Measurements from ENCODE around the gene DLX1.
"Not testable (repeated sequence)": the region's sequence is repeated elsewhere in the genome, so short reads cannot be mapped to it uniquely, and the experiment has no call there.

DLX1 gene

GRCh38 chr2:172085460-172086159 is at the start of gene DLX1:
Gene DLX1 (plus strand): TSS chr2:172085507. CDS start chr2:172085678, 171 bp downstream.
- no peak for FAIRE-seq

DNA sequence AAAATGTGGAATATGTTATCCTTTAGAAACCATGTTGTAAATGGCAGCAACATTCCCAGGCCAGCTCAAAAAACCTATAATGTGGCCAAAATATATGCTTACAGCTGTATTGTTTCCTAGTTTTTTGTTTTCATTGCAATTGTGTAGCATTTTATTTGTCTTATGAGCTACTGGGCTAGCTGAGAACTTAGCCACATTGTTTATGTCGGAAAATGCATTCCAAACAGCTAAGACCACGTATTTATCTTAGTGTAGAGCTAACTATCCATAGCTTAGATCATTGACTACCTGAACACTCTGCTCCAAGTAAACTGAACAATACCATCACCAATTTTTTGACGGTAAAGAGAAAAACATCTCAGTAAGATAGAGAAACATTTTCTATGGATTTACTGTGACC is 47.2 kb upstream of the DLX1 start:
- FAIRE-seq = no peak

- FAIRE-seq = no peak
Observed at GRCh38 chr2:172038604-172039003, 46.7 kb upstream of the DLX1 start.

- no peak for FAIRE-seq
Observed at GRCh38 chr2:172039011-172039704, 46.1 kb upstream of the DLX1 start.

DNA sequence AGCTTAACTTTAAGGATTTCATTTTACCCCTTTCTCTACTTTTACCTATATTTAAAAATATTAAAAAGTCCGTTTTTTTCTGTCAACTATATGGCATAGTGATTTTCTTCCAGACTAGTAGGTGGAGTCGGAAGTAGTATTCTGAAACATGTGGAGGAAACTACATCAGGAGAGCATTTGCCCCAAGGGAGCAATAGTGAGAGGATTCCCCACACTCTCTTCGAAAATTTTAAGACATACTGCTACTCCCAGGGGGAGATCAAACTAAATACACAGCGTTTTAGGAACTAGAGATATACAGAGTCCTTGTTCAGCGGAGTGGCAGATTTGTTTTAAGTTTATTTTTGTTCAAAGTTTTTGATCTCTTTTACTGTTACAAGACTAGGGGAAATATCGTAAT is 45.0 kb upstream of the DLX1 start:
- FAIRE-seq = no peak

- FAIRE-seq = no peak
Observed at GRCh38 chr2:172046080-172046678, 39.1 kb upstream of the DLX1 start.

GRCh38 chr2:172046866-172047565 is 38.3 kb upstream of the DLX1 start:
- no peak for FAIRE-seq

DNA sequence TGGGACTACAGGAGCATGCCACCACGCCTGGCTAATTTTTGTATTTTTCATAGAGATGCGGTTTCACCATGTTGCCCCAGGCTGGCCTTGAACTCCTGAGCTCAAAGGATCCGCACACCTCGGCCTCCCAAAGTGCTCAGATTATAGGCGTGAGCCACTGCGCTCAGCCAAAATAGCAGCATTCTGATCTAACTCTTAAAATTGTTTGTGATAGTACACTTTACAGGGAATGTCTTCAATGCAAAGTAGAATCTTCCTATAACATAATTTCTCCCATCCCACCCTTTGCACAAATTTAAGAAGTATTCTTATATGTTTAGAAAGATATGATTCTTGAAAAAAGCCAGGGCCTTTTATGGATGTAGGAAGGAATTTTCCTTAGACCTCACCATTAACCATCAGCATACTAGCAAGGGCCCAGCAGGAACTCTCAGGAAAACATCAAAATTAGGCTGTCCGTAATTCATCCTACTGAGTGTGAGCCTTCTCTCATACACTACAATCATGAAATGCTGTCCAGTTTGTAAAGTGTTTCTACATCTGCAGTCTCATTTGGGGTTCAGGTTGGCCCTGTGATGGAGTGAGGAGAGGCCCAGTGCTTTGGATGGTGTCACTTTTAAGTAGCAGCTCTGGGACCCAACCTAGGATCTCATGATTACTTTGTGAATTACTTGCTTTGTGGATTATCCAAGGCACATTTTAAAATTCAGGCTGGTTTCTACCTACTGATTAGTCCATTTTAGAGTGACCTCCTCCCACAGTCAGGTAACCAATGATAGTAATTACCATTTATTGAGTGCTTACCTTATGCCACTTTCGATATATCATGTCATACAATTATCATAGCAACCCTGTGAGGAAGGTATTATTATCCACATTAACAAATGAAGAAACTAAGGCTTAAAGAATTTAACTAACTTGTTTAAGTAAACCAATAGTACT is 37.5 kb upstream of the DLX1 start:
- FAIRE-seq = no peak

DNA sequence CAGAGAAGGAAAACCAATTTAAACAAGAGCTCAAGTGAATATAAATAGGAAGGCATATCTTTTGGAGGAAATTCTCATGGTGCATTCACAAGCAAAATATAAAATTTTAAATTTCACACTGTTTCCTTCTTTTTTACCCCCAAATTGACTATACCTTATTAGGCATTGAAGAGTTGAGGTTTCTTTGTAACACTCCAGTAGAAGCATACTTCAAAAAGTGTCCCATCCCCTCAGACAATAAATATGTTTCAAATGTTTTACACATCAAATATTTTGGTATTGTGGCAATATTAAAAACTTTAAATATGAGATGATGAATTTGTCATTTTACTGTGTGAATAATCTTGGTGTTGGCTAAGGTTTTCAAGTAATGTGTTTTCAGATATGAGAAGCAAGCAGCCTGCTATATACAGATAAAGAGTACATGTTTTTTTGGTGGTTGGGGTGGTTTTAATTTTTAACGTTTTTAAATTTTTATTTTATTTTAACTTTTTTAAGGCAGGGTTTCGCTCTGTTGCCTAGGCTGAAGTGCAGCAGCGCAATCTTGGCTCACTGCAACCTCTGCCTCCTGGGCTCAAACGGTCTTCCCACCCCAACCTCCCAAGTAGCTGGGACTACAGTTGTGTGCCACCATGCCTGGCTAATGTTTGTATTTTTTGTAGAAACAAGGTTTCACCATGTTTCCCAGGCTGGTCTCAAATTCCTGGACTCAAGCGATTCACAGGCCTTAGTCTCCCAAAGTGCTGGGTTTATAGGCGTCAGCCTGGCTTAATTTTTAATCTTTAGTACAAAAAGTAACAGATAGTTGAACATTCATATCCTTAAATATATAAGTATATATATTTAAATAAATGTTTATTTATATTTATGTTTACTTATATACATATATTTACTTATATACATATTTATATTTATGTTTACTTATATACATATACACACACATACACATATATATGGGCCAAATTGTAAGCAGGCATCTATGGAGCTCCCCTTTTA is 36.5 kb upstream of the DLX1 start:
- no peak for FAIRE-seq

GRCh38 chr2:172049567-172050120 is 35.7 kb upstream of the DLX1 start:
- FAIRE-seq = no peak

DNA sequence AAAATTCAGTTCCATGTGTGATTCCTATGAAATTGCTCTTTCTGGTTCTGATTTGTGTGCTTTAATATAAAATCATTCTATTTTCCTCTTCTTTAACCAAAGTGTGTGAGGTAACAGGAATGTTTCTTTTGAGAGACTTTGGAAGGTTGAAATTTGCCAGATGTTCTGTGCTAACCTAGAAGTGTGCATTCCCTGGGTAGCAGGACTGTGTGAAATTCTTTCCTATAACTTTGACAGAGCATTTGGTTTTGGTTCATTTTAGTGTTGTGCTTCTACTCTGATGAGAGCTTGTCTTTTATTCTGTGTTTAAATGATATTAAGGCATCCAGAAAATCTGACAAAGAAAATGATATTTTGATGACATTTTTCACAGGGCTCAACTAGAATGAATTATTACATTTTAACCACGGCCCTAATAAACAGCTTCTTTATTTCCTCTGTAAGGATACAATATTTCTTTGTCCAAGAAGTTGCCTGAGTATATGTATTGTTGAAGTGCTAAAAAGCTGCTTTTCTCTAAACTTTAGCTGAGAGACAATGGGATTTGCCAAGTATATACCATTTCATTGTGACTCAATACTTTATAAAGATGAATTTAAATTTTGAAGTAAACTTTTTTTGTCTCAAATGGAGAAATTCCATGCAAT is 34.7 kb upstream of the DLX1 start:
- no peak for FAIRE-seq

DNA sequence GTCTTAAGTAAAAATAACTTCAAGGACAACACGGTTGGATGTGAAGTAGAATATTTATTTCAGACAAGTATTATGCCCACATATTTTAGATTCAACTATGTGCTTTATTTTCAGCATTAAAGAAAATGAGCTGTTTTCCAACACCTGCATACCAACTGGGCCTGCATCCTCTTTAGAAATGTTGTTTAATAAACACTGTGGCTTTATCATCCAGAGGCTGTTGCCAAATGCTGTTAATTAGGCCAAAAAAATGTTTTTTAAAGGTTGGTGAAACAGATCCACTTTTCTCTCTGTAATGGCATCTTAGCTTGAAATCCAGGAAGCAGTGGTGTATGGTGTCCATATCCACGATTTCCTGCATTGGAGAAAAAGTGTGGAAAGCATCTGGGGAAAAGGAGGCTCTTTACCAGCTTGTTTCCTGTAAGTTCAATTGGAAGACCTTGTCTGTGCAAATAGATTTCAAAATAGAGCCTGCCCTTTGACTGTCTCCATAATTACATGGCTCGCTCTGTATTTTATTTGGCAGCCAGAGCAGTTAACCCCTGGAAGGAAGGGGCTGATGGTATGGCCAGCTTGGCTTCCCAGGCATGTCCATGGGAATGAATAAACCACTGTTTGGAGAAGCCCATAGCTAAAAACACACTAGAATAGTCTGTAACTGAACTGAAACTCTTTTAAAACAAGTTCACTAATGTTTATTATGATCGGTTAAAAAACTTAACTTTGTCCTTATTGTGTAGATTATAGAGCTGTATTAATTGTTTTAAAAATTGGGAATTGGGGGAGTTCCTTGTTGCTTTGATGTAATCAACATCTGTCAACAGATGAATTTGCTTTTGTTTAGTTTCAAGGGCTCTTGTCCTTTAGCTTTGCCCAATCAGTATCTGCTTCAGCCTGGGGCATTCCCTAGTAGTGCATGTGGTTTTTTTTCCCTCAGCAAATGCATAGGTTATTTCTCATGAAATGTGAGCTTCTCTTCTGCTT is 33.0 kb upstream of the DLX1 start:
- FAIRE-seq = no peak

DNA sequence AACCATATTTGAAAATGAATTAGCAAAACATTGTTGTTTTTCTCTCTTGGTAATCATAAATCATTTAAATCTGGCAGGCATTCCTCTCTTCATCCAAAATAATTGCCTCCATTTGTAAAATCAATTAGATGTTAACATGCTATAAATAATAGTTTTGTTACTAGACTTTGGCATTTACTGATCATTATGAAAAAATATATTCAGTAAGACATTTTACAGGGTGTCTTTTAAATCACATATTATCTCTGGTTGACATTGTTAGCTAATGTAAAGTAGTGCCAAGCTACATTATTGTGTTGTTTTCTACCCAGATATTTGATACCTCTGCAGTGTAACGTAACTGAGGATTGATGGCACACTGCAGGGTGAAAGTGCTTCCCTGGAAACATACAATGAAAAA is 31.8 kb upstream of the DLX1 start:
- no peak for FAIRE-seq

GRCh38 chr2:172056293-172056692 is 29.0 kb upstream of the DLX1 start:
- no peak for FAIRE-seq

GRCh38 chr2:172058660-172059059 is 26.6 kb upstream of the DLX1 start:
- no peak for FAIRE-seq

DNA sequence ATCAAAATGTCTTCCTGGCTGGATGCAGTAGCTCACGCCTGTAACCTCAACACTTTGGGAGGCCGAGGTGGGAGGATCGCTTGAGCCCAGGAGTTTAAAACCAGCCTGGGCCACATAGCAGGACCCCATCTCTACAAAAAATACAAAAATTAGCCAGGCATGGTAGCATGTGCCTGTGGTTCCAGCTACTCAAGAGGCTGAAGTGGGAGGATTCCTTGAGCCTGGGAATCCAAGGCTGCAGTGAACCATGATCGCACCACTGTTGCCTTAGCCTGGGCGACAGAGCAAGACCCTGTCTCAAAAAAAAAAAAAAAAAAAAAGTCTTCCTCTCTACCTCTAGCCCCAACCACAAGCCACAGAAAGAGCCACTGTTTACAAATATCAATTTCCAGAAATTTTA is 25.2 kb upstream of the DLX1 start:
- not testable (repeated sequence) for FAIRE-seq

DNA sequence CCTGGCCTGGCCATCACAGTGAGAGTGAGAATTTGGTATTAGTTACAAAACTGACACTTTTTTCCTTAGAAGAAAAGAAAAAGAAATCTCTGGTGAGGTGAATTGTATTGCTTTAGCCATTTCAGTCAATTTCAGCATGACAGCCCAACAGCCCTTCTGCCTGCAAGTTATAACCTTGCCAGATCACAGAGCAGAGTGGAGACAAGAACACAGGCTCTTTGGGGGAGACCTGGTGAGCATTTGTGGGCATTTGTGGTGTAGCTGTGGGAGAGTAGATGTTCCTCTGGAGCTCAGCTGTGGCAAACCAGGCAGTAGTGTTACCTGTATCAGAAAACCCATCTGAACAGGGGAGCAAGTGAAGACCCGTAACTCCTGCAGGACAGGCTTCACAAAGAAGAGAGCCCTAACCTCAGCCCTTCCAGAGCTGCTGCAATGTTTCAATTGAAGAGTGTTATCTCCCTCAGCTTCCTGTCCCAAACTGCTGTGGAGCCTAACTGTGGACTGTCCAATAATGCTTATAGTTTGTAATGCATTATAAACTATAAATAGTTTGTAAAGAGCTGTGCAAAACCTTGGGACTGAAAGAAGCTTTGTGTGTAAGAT is 22.8 kb upstream of the DLX1 start:
- no peak for FAIRE-seq

DNA sequence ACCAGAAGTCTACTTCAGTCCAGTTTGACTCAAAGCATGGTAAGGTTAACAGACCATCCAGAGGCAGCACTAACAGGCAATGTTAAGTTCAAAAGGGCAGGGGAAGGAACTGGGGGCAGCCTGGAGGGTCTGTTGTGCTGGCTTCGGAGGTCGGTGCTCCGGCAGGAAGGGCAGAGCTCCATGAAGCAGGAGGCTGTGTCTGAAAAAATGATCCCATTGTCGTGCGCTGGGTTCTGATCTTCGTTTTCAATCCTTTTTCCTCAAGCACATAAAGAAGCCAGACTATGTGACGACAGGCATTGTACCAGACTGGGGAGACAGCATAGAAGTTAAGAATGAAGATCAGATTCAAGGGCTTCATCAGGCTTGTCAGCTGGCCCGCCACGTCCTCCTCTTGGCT is 21.9 kb upstream of the DLX1 start:
- no peak for FAIRE-seq

DNA sequence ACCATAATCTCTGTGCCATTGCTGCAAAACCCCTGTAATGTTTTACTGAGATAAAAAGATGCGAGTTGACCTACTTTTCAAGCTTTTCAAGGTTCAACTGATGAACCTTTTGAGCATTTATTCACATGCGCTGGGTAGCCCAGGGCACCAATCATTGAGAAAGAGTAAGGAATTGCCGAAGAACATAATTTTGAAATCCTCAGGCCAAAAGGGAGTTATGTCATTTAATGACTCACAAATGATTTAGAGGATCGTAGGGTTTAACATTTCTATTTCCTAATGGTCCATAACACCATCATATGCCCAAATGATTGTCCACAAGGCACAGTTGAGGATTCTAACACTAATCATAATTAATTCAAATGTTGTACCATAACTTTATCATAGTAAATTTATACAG is 20.2 kb upstream of the DLX1 start:
- no peak for FAIRE-seq

Measured in islet of Langerhans (tissue), 1 donor.